ENCODE measurements around the gene BAZ1B.

BAZ1B gene

GRCh38 chr7:73391396-73391795 is 130.7 kb downstream of the BAZ1B start:
- Histone ChIP-seq H3K36me3 (ENCODE audit: control insufficient read depth, insufficient read depth, low read length) (no peaks in the 10 kb centered on the region), H3K4me1 (ENCODE audit: control insufficient read depth, insufficient read depth, low read length) (no peaks in the 10 kb centered on the region), H3K9me3 (ENCODE audit: control insufficient read depth, low read length) (no peaks in the 10 kb centered on the region), H3K4me3 (ENCODE audit: insufficient read depth, low read depth, low read length) (no peak overlapping the region), H3K27ac (ENCODE audit: insufficient read depth, low read depth, low read length, poor library complexity, severe bottlenecking) (no peak overlapping the region), H3K27me3 (ENCODE audit: control insufficient read depth, insufficient read depth, low read length, poor library complexity, severe bottlenecking) (no peaks in the 10 kb centered on the region)
- 55 to 59% methylated on average over 2 of the region's 2 CpGs for WGBS, 2 experiments

Measured in ectodermal cell (in vitro differentiated cells).